NK-92 treated with Interleukin-12 subunit alpha and Interleukin-12 subunit beta, amount 100 ng/mL, for 24 hours (cell line): ENCODE measurements around the gene FGD6.
A peak's percentile ranks its signal among the peaks of the same experiment; 100 is the strongest.
"Not testable (repeated sequence)": the region's sequence is repeated elsewhere in the genome, so short reads cannot be mapped to it uniquely, and the experiment has no call there.

ENCODE experiments used
- DNase-seq: peaks from one replicate; lab custom pipeline; 2025; lab: John Stamatoyannopoulos, UW

FGD6 gene

DNA sequence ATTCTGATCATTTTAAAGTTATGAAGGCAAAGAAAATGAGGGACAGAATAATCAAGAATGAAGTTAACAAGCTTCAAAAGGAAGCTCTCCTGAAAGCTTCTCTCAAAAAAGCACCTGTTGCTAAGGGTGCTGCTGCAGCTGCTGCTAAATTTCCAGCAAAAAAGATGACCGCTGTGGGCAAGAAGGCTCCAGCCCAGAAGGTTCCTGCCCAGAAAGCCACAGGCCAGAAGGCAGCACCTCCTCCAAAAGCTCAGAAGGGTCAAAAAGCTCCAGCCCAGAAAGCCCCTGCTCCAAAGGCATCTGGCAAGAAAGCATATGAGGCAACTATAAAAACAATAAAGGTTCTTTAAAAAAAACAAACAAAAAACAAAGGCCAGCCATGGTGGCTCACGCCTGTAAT, 91.2 kb downstream of the FGD6 start:
- DNase-seq = no peak

DNA sequence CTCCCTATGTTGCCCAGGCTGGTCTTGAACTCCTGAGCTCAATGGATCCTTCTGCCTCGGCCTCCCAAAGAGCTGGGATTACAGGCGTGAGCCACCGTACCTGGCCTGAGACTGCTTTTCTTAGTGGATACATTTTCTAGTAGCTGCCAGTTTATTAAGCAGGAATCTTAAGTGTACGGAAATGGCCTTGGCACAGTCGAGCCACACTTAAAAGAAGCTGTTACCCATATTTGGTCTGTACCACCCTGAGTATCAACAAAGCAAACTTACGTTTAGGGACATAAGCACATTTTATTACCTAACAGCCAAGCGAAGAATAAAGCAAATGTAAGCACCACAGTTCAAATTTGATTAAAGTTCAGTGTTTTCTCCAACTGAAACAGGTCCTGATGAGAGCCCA, 93.2 kb downstream of the FGD6 start:
- no peak for DNase-seq

DNA sequence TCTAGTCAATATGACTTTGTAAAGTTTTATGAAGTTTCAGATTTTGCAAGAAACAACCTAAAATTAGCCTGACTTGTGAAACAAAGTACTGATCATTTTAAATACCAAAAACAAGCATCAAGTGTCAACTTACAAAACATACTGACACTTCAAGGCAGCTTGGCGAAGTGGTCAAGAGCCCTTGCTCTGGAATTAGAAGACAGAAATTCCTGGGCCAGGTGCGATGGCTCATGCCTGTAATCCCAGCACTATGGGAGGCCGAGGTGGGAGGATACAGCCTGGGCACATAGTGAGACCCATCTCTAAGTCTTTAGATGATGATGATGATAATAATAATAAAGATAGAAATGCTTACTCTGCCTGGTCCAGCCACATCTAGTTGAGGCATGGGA, 98.5 kb downstream of the FGD6 start:
- no peak for DNase-seq

DNA sequence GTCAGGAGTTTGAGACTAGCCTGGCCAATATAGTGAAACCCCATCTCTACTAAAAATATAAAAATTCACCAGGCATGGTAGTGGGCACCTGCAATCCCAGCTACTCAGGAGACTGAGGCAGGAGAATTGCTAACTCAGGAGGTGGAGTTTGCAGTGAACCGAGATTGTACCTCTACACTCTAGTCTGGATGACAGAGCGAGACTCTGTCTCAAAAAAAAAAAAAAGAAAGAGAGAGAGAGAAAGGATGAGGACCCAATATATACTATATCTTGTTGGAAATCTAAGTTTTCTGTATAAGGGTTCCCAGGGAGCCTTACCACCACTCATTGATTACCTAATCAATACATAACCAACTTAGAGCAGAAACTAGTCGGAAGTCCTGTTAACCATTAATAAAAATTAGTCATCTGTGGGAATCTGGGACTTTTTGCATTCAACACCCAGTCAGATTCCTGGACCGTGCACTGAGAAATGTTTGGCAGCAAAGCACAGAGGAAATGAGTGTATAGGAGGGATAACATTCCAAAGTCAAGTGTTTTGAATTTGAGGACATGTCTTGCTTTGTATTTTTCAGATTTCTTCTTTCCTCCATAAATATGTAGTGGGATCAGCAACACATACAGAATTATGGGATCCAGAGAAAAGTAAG, 99.0 kb downstream of the FGD6 start:
- no peak for DNase-seq

DNA sequence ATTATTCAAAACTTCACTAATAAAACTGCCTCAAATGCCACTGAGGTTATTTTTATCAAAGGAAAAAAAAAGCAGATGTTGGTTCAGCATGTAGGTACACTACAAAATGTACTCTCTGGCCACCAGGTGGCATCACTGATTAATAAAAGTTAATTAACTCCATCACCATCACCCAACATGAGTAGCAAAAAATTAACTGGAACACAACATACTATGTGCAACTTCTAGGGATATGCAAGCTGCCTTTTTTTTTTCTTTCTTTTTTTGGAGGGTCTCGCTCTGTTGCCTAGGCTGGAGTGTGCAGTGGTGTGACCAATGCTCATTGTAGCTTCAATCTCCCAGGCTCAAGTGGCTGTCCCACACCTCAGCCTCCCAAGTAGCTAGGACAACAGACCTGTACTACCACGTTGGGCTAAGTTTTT, 100.1 kb downstream of the FGD6 start:
- DNase-seq = peak; percentile 11

DNA sequence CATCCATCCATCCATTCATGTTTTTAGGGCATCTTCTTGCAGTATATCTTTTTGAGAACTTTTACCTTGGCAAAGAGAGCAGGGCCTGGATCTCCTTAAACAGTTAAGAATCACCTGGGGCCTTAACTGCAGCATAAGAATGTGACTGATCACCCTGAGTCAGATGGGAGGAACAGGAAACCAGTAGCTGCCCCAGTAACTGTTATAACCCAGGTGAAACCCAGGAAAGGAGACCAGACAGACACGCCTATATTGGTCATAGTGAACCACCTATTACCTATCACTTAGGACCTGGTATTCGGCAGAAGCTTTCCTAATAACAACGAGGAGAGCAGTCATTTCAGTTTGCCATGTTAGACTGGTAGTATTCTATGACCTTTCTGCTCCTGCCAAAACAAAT, 100.5 kb downstream of the FGD6 start:
- no peak for DNase-seq

DNA sequence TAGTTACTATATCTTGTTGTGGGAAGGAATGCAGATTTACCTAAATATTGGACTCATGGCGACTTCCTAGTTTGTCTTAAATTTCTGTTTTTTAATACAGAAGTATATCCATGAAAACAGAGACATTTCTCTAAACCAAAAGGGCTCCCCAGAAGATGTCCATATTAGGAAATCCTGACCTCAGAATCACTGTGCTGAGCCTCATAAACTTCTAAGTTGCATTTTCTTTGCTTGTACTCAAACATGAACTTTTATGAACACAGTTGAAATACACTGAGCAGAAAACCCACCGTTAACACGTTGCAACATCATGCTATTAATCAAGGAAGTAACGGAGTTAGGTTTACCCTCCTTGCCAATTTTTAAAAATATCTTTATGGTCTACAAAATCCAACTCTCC, 100.9 kb downstream of the FGD6 start:
- no peak for DNase-seq

DNA sequence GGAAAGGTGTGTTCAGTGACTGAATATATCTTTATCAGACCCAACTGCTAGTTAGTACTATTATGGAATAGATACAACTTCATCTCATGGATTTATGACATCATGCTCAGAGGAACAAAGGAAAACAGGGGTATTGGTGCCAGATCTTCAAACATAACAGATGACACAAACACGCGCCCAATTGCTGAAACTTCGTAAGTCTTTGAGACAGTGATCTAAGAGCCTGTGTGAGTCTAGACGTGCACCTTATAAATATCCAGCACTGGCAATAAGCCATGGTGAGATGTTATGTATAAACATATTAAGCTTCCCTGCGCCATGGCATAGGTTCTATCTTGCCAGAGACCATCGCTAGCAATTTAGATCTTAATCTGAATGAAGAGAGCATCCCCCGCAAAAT, 101.6 kb downstream of the FGD6 start:
- DNase-seq = no peak

DNA sequence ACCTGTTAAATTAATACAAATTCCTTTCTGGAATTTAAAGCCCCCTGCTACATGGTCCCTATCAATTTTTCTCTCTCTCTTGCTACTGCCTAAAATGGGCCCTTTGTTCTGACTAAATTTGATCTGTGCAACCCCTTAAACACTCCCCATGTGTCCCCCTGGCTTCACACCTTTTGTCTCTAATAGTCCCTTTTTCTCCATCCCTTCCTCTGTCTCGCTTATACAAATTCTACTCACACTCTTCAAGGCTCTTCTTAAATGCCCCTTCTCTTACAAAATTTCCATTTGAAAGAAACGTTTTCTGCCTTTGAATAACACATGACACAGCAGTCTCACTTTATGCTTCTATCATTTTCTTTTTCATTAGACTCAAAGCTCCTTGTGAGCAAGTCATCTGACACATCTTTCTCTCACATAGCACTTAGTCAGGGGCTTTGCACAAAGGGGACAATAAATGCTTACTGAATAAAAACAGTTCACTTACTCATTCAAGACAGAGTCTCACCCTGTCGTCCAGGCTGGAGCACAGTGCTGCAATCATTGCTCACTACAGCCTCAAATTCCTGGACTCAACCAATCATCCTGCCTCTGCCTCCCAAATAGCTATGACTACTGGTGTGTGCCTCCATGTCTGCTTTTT, 102.4 kb downstream of the FGD6 start:
- DNase-seq = no peak

DNA sequence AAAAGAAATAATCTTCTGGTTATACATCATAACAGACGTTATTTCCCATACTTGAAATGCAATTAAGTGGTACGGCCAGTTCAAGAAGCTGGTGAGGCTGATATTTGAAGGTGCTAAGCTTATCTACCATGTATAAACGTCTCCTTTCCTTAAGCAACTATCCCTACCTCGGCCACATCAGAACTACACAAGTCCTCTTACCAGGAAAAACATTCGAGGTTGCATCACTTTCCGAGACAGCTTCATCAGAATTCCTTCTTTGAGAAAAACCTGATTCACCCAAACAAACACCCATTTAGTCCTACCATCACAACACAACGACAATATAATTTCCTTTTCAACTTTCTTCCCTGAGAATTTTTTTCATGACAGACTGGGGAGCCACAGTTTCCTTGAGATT, 109.9 kb downstream of the FGD6 start:
- no peak for DNase-seq

DNA sequence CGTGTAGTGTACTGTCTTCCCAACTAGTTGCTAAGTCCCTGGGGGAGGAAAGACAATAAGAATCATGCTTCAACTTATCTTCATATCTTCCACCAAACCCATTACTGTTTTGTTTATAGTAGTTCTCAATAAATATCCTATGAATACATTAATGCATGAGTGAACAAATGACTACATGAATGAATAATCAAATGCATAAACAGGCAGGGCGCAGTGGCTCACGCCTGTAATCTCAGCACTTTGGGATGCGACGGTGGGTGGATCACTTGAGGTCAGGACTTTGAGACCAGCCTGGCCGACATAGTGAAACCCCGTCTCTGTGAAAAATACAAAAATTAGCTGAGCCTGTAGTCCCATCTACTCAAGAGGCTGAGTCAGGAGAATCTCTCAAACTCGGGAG, 111.7 kb downstream of the FGD6 start:
- DNase-seq = no peak

DNA sequence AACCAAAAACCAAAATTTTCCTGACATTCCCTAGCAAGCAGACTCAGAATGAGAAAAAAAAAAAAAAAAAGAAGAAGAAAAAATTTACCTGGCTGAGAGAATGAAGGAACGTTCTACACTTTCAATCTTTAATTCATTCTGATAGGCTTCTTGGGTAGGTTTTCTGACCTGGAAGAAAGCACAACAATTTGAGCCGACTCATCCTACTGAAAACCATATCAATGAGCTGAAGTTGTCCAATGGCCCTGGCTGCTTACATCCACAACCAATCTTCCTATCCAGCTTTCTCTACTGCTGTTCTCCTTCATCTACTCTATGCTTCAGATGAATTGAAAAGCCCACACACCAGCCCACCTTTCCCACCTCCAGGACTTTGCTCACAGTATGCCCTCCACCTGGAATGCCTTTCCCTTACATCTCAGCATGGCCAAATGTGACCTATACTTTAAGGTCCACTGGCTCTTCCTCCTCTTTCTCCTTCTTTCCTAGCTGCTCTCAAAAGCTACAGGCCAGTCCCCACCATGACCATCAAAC, 112.3 kb downstream of the FGD6 start:
- no peak for DNase-seq

DNA sequence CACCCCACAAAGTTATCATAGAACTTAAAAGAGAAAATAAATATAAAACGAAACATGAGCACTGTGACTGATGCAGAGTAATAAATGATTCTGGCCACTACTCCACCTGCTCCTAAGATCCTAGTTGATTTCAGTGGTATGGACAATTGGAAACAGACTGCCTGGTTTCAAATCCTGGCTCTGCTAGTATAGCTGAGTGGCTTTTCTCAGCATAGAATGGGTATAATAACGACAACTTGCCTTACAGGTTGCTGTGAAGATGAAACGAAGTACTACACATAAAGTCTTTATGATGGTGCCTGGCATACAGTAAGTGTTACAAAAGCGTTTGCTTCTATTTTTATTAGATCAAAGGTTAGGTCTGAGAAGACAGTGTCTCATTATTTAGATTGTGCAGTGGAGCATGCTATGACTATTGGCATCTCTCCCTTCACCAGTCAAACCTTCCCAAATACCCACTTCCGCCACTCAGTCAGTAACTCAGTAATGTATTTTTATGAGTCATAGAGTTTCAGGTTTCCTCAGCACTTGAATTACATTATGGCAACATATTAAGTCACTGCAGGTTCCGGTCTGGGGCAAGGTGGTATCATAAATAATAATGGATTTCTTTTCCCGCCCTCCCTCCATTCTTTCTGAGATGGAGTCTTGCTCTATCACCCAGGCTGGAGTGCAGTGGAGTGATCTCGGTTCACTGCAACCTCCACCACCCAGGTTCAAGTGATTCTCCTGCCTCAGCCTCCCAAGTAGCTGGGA, 114.2 kb downstream of the FGD6 start:
- no peak for DNase-seq

DNA sequence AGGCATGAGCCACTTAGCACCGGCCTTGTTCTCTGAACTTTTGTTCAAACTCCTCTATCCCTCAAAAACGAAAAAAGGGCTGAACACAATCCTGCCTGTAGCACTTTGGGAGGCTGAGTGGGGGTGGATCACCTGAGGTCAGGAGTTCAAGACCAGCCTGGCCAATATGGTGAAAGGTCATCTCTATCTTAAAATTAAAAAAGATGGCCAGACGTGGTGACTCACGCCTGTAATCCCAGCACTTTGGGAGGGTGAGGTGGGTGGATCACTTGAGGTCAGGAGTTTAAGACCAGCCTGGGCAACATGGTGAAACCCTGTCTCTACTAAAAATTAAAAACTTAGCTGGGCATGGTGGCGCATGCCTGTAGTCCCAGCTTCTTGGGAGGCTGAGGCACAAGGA, 115.3 kb downstream of the FGD6 start:
- not testable (repeated sequence) for DNase-seq

DNA sequence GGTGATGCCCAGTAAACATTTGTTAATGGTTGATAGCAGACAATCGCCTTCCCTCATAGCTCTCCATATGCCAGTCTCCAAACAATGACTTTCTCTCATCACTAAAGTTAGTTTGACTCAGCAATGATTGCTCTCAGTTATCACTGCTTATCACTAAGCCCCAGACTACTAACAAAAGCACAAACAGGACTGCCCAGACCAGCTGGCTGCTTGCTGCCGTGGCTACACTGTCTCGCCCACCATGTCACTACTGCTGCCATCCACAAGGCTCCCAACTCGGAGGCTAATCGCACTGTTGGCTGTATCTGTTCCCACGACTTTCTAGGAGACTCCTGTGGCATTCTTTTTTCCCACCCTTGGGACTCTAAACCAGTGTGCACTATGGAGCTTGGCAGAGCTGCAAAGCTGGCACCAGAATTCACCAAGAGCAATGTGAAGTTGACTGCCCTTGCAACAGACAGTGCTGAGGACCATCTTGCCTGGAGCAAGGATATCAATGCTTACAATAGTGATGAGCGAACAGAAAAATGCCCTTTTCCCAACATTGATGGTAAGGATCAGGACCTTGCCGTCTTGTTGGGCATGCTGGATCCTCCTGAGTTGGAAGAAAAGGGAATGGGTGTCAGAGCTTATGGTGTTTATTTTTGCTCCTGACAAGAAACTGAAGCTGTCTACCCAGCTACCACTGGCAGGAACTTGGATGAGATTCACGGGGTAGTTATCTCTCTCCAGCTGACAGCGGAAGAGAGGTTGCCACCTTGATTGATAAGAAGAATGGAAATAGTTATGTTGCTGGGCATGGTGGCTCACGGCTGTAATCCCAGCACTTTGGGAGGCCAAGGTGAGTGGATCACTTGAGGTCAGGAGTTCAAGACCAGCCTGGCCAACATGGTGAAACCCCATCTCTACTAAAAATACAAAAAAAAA, 116.7 kb downstream of the FGD6 start:
- DNase-seq = no peak

DNA sequence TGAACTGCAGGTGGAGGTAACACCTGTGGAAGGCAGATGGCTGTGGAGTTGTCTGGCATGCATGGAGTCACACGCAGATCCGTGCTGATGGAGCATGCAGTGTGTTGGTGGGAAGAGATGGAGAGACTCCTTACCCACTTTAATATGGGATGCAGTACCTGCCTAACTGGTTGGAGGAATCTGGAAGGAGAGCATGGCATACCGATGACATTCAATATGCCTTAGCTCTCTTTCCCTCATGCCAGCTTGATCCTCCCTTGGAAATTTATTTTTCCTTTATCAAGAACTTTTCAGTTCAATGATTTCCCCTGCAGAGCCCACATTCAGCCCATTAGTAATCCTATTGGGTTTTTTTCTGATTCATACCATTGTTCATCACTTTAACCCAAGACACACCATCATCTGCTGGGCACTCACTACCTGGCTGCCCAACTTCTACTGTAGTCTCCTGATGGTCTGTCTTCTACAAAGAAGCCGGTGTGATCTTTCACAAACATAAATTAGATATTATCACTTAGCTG, 117.9 kb downstream of the FGD6 start:
- no peak for DNase-seq

DNA sequence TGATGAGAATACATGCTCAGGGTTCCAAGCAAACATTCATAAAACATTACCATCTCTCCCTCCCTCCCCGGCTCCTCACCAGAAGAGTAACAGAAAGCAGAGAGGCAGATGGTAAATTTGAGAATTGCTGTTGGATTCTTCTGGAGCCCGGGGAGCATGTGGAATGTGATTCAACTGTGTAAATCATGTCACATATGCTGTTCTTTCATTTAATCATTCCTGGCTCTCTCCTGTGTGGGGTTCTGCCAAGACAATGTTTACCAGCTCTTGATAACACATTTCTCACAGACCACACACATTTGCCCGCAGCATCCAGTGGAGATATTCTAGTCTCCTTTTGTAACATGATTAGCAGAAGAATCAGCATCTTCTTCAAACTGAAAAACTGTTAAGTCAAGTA, 120.4 kb downstream of the FGD6 start:
- DNase-seq = no peak

DNA sequence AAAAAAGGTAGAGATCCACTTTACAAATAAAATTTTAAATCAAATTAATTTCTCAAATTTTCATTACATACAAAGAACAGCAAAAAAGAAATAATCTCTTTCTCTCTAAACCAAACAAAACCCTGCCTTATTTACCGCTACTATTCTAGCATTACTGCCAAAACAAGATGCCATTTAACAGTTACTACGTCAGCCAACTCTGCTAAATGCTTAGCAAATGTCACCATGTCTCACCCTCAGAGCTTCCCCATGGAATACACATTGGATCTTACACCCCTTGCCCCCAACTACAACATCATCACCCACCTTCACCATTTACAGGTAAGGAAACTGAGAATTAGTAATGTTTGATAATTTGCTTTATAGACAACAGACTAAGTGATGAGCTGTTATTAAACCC, 120.9 kb downstream of the FGD6 start:
- no peak for DNase-seq

DNA sequence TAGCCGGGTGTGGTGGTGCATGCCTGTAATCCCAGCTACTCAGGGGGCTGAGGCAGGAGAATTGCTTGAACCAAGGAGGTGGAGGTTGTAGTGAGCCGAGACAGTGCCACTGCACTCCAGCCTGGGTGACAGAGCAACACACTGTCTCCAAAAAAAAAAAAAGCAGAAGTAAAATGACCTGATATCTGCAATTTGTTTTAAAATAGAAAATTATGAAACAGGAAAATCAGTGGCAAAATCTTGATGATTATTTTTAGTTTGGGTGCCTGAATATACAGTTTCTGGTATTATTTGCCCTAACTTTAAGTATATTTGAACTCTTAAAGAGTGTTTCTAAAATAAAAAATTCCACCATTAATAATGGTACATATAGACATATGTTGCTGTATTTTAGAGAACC, 121.4 kb downstream of the FGD6 start:
- not testable (repeated sequence) for DNase-seq

DNA sequence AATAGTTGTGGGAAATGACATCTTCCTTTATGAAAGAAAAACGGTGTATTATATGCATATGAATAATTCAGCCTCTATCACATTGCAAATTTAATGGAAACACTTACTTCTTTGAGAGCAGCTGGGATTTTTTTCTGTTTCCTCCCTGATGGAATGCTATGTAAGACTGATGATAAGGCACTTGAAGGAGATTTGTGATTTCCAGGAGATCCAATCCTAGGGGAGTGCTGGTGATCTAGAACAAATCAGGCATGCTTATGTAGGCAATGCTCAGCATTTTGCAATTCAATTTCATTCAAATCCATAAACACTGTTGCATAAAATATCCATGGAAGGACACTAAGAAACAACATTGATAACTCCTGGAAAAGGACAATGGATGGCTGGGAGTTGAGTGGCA, 127.8 kb downstream of the FGD6 start:
- DNase-seq = no peak

DNA sequence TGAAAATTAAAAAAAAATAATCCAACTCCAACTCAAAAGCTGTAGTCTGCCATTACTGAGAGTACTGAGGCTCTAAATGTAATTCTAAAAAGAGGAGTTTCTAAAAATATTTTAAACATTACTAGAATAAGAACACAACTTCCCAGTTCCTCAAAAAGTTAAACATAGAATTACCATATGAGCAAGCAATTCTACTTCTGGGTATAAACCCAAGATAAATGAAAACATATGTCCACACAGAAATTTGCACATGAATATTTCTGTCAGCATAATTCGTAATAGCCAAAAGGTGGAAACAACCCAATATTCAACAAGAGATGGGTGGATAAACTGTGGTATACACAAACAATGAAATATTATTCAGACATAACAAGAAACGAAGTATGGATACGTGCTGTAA, 128.9 kb downstream of the FGD6 start:
- DNase-seq = no peak

DNA sequence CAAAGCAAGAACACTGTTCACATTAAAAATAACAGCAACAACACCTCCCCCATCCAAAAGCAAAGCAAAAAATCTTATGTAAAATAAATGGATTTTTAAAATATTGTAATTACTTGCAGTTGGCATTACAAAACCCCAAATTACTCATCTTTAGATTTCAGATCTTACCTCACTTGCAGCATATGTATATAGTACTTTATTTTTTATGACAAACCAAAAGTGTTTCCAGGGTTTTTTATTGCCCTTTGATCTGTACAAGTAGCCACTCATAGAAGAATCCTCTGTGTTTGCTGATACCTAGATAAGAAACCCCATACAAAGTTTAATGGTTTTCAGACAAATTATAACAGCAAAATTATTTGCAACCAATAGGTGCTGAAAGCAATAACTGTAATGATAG, 131.7 kb downstream of the FGD6 start:
- DNase-seq = no peak
